Measurements from ENCODE around the gene LMBR1L. TPM values are rescaled to one million over a fixed set of nuclear protein-coding genes. Genes with fewer than 3 reads are reported as not detected.

The LMBR1L gene
- total RNA-seq, 4 donors from 2014 or later, result 25.6 to 94.2 (median 54.5) TPM

GRCh38 chr12:49079793-49080192, 30.9 kb downstream of the LMBR1L start:
- no peak for TF ChIP-seq CTCF (IDR thresholded peaks at IDR 0.05; ENCODE audit: low read depth)

GRCh38 chr12:49070971-49071370, 39.7 kb downstream of the LMBR1L start:
- TF ChIP-seq CTCF (IDR thresholded peaks at IDR 0.05; ENCODE audit: low read depth), result no peak

- TF ChIP-seq CTCF (IDR thresholded peaks at IDR 0.05; ENCODE audit: low read depth), result no peak
Observed at GRCh38 chr12:49069507-49070346, 40.9 kb downstream of the LMBR1L start, which contains the start of gene RHEBL1. Gene RHEBL1 (minus strand): TSS chr12:49069979. CDS start chr12:49069785, 194 bp downstream.

GRCh38 chr12:49068879-49069506, 41.7 kb downstream of the LMBR1L start:
- no peak for TF ChIP-seq CTCF (IDR thresholded peaks at IDR 0.05; ENCODE audit: low read depth)

GRCh38 chr12:49066120-49066519, 44.5 kb downstream of the LMBR1L start:
- no peak for TF ChIP-seq CTCF (IDR thresholded peaks at IDR 0.05; ENCODE audit: low read depth)

- no peak for TF ChIP-seq CTCF (IDR thresholded peaks at IDR 0.05; ENCODE audit: low read depth)
Observed at GRCh38 chr12:49064767-49065152, 45.9 kb downstream of the LMBR1L start.

GRCh38 chr12:49061157-49061650, 49.4 kb downstream of the LMBR1L start:
- no peak for TF ChIP-seq CTCF (IDR thresholded peaks at IDR 0.05; ENCODE audit: low read depth)

Measured in subcutaneous adipose tissue (tissue), 4 donors.